ENCODE data around the gene TECRL. TPM values are rescaled to one million over a fixed set of nuclear protein-coding genes. Genes with fewer than 3 reads are reported as not detected.

Gene TECRL
- total and polyA plus RNA-seq, 7 donors = 5.0 to 65.0 (median 47.9) TPM

- Histone ChIP-seq H3K36me3 (ENCODE audit: insufficient read depth in 1 of 2, low read depth in 1 of 2) (no peaks in the 10 kb centered on the region), H3K4me3 (no peak overlapping the region), H3K27me3 (ENCODE audit: insufficient read depth in 3 of 3, low read length in 2 of 3) (no peaks in the 10 kb centered on the region), H3K4me1 (no peaks in the 10 kb centered on the region), H3K27ac (no peak overlapping the region), H3K9me3 (no peaks in the 10 kb centered on the region)
- intact Hi-C loops (cut with DNase I) = no loop called here
- ATAC-seq = no peak
- no peak for TF ChIP-seq CTCF (IDR thresholded peaks at IDR 0.05)
- whole genome bisulfite sequencing, 3 donors = 69 to 74% (median 72%) methylated on average over 2 of the region's 2 CpGs
- DNase-seq = no peak
Measured at GRCh38 chr4:64266669-64267068, 142.6 kb downstream of the TECRL start.

GRCh38 chr4:64266263-64266662, 143.0 kb downstream of the TECRL start:
- DNase-seq = no peak
- Histone ChIP-seq H3K27me3 (ENCODE audit: insufficient read depth in 3 of 3, low read length in 2 of 3) (no peaks in the 10 kb centered on the region), H3K36me3 (ENCODE audit: insufficient read depth in 1 of 2, low read depth in 1 of 2) (no peaks in the 10 kb centered on the region), H3K27ac (no peak overlapping the region), H3K4me1 (no peaks in the 10 kb centered on the region), H3K4me3 (no peak overlapping the region), H3K9me3 (no peaks in the 10 kb centered on the region)
- WGBS, 3 donors = 76 to 87% (median 77%) methylated on average over 2 of the region's 2 CpGs
- ATAC-seq = no peak
- intact Hi-C loops (cut with DNase I) = no loop called here
- no peak for TF ChIP-seq CTCF (IDR thresholded peaks at IDR 0.05)

- intact Hi-C loops (cut with DNase I) = no loop called here
- ATAC-seq (no peak), DNase-seq (no peak)
- TF ChIP-seq CTCF (IDR thresholded peaks at IDR 0.05) = no peak
- no peak overlapping the region for H3K27ac ChIP-seq
- no peaks in the 10 kb centered on the region for H3K27me3 ChIP-seq (ENCODE audit: insufficient read depth in 3 of 3, low read length in 2 of 3)
- H3K4me1 ChIP-seq = no peaks in the 10 kb centered on the region
- H3K36me3 ChIP-seq (ENCODE audit: insufficient read depth in 1 of 2, low read depth in 1 of 2) = no peaks in the 10 kb centered on the region
- H3K9me3 ChIP-seq = no peaks in the 10 kb centered on the region
- no peak overlapping the region for H3K4me3 ChIP-seq
Measured at GRCh38 chr4:64251781-64252180, 157.5 kb downstream of the TECRL start.

GRCh38 chr4:64250488-64250887, 158.8 kb downstream of the TECRL start:
- Histone ChIP-seq H3K4me3 (no peak overlapping the region), H3K27me3 (ENCODE audit: insufficient read depth in 3 of 3, low read length in 2 of 3) (no peaks in the 10 kb centered on the region), H3K27ac (no peak overlapping the region), H3K9me3 (no peaks in the 10 kb centered on the region), H3K36me3 (ENCODE audit: insufficient read depth in 1 of 2, low read depth in 1 of 2) (no peaks in the 10 kb centered on the region), H3K4me1 (no peaks in the 10 kb centered on the region)
- intact Hi-C loops (cut with DNase I) = no loop called here
- DNase-seq = no peak
- no peak for TF ChIP-seq CTCF (IDR thresholded peaks at IDR 0.05)
- ATAC-seq = no peak

- no peak for TF ChIP-seq CTCF (IDR thresholded peaks at IDR 0.05)
- H3K4me1 ChIP-seq = no peaks in the 10 kb centered on the region
- intact Hi-C loops (cut with DNase I) = no loop called here
- H3K36me3 ChIP-seq (ENCODE audit: insufficient read depth in 1 of 2, low read depth in 1 of 2) = no peaks in the 10 kb centered on the region
- H3K4me3 ChIP-seq = no peak overlapping the region
- no peak for ATAC-seq
- no peak for DNase-seq
- H3K27ac ChIP-seq = no peak overlapping the region
- no peaks in the 10 kb centered on the region for H3K9me3 ChIP-seq
- no peaks in the 10 kb centered on the region for H3K27me3 ChIP-seq (ENCODE audit: insufficient read depth in 3 of 3, low read length in 2 of 3)
Measured at GRCh38 chr4:64250061-64250460, 159.2 kb downstream of the TECRL start.

Measured in psoas muscle (tissue), 8 donors.